ENCODE data around the gene POLDIP3.
"Not testable (repeated sequence)": the region's sequence is repeated elsewhere in the genome, so short reads cannot be mapped to it uniquely, and the experiment has no call there.

The POLDIP3 gene

GRCh38 chr22:42613872-42614301, 796 bp downstream of the POLDIP3 start:
- Mint-ChIP-seq H3K36me3 (peaks cover 11% of the 10 kb centered on the region), H3K4me3 (peak overlapping the region; percentile 97), H3K27ac (peak overlapping the region; percentile 100), H3K9me3 (no peaks in the 10 kb centered on the region), H3K4me1 (peaks cover 58% of the 10 kb centered on the region), H3K27me3 (no peaks in the 10 kb centered on the region)
- ATAC-seq = no peak

GRCh38 chr22:42612336-42612735, 2.3 kb downstream of the POLDIP3 start:
- Mint-ChIP-seq H3K4me3 (peak overlapping the region; percentile 26), H3K4me1 (peaks cover 51% of the 10 kb centered on the region), H3K27ac (peak overlapping the region; percentile 100), H3K9me3 (no peaks in the 10 kb centered on the region), H3K27me3 (no peaks in the 10 kb centered on the region), H3K36me3 (peaks cover 7% of the 10 kb centered on the region)
- no peak for ATAC-seq

DNA sequence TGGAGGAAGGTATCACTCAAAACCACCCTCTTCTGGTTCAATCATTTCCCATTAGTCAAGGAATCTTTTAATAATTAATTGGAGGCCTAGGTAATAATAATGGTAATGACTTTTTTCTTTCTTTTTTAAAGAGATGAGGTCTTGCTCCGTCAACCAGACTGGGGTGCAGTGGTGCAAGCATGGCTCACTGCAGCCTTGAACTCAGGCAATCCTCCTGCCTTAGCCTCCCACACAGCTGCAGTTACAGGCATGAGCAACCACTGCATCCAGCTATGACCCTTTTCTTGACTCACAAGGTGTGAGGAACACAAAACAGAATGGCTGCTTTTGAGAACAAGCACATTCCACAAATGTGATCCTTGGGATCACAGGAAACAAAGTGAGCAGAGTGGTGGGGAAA, 3.6 kb downstream of the POLDIP3 start:
- Mint-ChIP-seq H3K9me3 (no peaks in the 10 kb centered on the region), H3K27me3 (no peaks in the 10 kb centered on the region), H3K4me1 (peaks cover 51% of the 10 kb centered on the region), H3K4me3 (no peak overlapping the region), H3K36me3 (peaks cover 7% of the 10 kb centered on the region), H3K27ac (no peak overlapping the region)
- ATAC-seq = no peak

DNA sequence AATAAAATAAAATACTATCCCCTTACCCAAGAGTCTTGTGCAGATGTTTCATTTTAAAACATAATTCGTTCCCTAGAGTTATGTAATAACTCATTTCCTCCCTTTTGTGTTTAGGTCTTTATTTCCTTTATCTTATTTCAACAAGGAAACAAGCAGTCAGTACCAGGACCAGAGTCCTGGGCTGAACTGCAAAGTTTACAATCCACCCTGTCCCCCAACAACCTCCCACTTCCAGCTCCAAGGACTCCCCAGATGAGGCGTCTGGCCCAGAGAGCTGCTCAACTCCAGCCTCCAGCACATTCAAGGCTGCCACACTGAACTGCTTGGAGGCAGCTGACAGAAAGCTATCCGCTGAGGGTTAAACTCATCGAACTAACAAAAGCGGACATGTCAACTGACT, 4.5 kb downstream of the POLDIP3 start:
- no peak for ATAC-seq
- H3K9me3 Mint-ChIP-seq = no peaks in the 10 kb centered on the region
- H3K27ac Mint-ChIP-seq = no peak overlapping the region
- H3K27me3 Mint-ChIP-seq = no peaks in the 10 kb centered on the region
- no peak overlapping the region for H3K4me3 Mint-ChIP-seq
- H3K36me3 Mint-ChIP-seq = peaks cover 7% of the 10 kb centered on the region
- H3K4me1 Mint-ChIP-seq = peaks cover 43% of the 10 kb centered on the region

- no peak overlapping the region for H3K27ac Mint-ChIP-seq
- no peaks in the 10 kb centered on the region for H3K27me3 Mint-ChIP-seq
- H3K36me3 Mint-ChIP-seq = peaks cover 7% of the 10 kb centered on the region
- H3K4me1 Mint-ChIP-seq = peaks cover 47% of the 10 kb centered on the region
- H3K4me3 Mint-ChIP-seq = no peak overlapping the region
- no peak for ATAC-seq
- H3K9me3 Mint-ChIP-seq = no peaks in the 10 kb centered on the region
These were observed 5.8 kb downstream of the POLDIP3 start for GRCh38 chr22:42608823-42609361.

DNA sequence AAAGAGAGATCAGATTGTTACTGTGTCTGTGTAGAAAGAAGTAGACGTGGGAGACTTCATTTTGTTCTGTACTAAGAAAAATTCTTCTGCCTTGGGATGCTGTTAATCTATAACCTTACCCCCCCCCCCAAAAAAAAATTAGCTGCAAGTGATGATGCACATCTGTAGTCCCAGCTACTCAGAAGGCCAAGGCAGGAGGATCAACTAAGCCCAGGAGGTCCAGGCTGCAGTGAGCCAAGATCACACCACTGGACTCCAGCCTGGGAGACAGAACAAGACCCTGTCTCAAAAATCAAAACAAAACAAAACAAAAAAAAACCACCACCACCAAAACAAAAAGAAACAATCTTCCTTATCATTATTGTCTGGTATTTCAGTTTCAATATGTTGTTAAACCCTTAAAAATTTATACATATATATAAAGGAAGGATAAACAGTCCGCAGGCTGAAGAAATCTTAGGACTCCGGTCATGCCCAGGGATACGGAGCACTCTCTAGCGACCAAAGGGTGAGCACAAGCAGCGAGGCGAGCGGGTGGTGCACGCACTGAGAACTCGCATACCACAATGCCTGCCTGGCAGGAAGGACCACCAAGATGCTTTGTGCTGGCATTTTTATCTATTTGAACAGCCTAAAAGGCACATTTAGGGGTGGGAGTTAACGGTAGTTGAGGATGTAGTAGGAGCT, 6.4 kb downstream of the POLDIP3 start:
- H3K4me1 Mint-ChIP-seq = peaks cover 42% of the 10 kb centered on the region
- H3K4me3 Mint-ChIP-seq = no peak overlapping the region
- H3K27me3 Mint-ChIP-seq = no peaks in the 10 kb centered on the region
- no peaks in the 10 kb centered on the region for H3K9me3 Mint-ChIP-seq
- no peak for ATAC-seq
- H3K27ac Mint-ChIP-seq = no peak overlapping the region
- H3K36me3 Mint-ChIP-seq = peaks cover 8% of the 10 kb centered on the region

GRCh38 chr22:42607641-42608040, 7.0 kb downstream of the POLDIP3 start:
- not testable (repeated sequence) for H3K36me3 Mint-ChIP-seq, ATAC-seq, H3K9me3 Mint-ChIP-seq, H3K27ac Mint-ChIP-seq, H3K4me3 Mint-ChIP-seq, H3K27me3 Mint-ChIP-seq
- H3K4me1 Mint-ChIP-seq = peaks cover 36% of the 10 kb centered on the region

- Mint-ChIP-seq H3K27me3 (no peaks in the 10 kb centered on the region), H3K4me1 (peaks cover 11% of the 10 kb centered on the region), H3K36me3 (peaks cover 32% of the 10 kb centered on the region), H3K9me3 (no peaks in the 10 kb centered on the region), H3K4me3 (no peak overlapping the region), H3K27ac (no peak overlapping the region)
- ATAC-seq = no peak
These were observed 10.3 kb downstream of the POLDIP3 start for GRCh38 chr22:42604403-42604802.

DNA sequence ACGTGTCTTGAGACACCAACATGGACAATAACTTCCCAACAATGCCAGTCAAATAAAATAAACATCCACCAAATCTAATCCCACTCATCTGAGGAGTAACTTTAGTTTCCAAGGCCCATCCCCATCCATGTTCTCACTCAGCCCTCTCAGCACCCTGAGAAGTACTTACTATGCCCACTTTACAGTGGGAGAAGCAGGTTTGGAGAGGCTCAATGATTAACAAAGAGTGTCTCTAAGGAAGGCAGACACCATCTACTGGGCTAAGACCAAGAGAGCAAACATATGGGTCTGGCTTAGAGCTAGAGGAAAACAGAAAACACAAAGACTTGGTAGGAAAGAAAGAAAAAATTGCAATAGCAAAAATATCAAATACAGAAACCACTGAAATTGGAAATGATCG, 11.3 kb downstream of the POLDIP3 start:
- Mint-ChIP-seq H3K36me3 (peaks cover 39% of the 10 kb centered on the region), H3K27ac (no peak overlapping the region), H3K4me1 (peaks cover 8% of the 10 kb centered on the region), H3K9me3 (no peaks in the 10 kb centered on the region), H3K27me3 (no peaks in the 10 kb centered on the region), H3K4me3 (no peak overlapping the region)
- ATAC-seq = no peak

DNA sequence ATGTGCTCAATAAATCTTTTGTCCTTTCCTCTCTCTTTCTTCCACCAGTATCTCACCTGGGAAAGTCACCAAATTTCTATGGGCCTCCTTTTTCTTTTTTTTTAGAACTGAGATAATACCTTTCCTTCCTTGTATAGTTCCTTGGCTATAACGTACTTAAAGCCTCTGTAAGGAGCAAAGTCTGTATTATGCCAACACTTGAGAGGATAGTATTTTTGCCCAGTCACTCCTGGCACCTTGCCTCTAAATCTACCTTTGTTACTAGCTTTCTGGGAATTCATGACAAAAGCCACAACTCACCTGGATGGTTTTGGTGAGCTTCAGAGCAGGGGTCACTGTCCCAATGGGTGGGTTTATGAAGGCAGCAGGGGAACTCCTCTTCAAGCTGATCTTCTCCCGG, 12.2 kb downstream of the POLDIP3 start:
- no peaks in the 10 kb centered on the region for H3K27me3 Mint-ChIP-seq
- no peaks in the 10 kb centered on the region for H3K9me3 Mint-ChIP-seq
- H3K4me1 Mint-ChIP-seq = peaks cover 8% of the 10 kb centered on the region
- no peak overlapping the region for H3K4me3 Mint-ChIP-seq
- H3K27ac Mint-ChIP-seq = no peak overlapping the region
- peaks cover 42% of the 10 kb centered on the region for H3K36me3 Mint-ChIP-seq
- ATAC-seq = no peak

DNA sequence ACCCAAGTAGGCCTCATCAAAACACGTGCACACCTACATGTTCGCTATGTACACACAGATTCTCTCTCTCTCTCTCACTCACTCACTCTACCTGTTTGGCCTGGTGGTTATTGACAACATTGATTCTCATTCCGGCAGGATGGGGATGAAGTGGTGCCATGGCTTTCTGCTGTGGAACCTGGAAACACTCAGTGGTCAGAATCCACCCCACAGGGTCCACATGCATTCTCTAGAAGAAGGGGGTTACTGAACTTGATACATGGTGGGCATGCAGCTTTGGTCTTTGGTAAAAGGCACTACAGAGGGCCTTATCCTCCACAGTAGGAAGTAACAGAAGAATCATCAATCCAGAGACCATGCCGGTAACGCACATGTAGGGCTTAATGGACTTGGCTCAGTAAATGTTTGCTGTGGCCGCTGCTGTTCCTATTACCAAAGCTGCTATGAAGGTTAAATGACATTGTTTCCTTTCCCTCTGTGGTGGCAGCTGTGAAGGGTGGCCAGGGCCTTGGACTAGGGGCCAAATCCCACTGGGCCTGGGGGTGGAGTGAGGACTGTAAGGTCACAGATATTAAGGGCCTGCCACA, 12.7 kb downstream of the POLDIP3 start:
- peaks cover 8% of the 10 kb centered on the region for H3K4me1 Mint-ChIP-seq
- no peaks in the 10 kb centered on the region for H3K27me3 Mint-ChIP-seq
- ATAC-seq = no peak
- H3K9me3 Mint-ChIP-seq = no peaks in the 10 kb centered on the region
- no peak overlapping the region for H3K27ac Mint-ChIP-seq
- no peak overlapping the region for H3K4me3 Mint-ChIP-seq
- peaks cover 47% of the 10 kb centered on the region for H3K36me3 Mint-ChIP-seq

- no peaks in the 10 kb centered on the region for H3K27me3 Mint-ChIP-seq
- no peaks in the 10 kb centered on the region for H3K4me1 Mint-ChIP-seq
- H3K27ac Mint-ChIP-seq = no peak overlapping the region
- no peak for ATAC-seq
- no peaks in the 10 kb centered on the region for H3K9me3 Mint-ChIP-seq
- peaks cover 65% of the 10 kb centered on the region for H3K36me3 Mint-ChIP-seq
- no peak overlapping the region for H3K4me3 Mint-ChIP-seq
These were observed 17.7 kb downstream of the POLDIP3 start for GRCh38 chr22:42596863-42597530.

GRCh38 chr22:42596336-42596735, 18.3 kb downstream of the POLDIP3 start:
- no peaks in the 10 kb centered on the region for H3K4me1 Mint-ChIP-seq
- no peak overlapping the region for H3K4me3 Mint-ChIP-seq
- ATAC-seq = no peak
- no peaks in the 10 kb centered on the region for H3K9me3 Mint-ChIP-seq
- H3K27me3 Mint-ChIP-seq = no peaks in the 10 kb centered on the region
- peaks cover 61% of the 10 kb centered on the region for H3K36me3 Mint-ChIP-seq
- no peak overlapping the region for H3K27ac Mint-ChIP-seq

- H3K36me3 Mint-ChIP-seq = peaks cover 52% of the 10 kb centered on the region
- no peak for ATAC-seq
- H3K9me3 Mint-ChIP-seq = no peaks in the 10 kb centered on the region
- no peaks in the 10 kb centered on the region for H3K27me3 Mint-ChIP-seq
- no peaks in the 10 kb centered on the region for H3K4me1 Mint-ChIP-seq
- no peak overlapping the region for H3K27ac Mint-ChIP-seq
- H3K4me3 Mint-ChIP-seq = no peak overlapping the region
These were observed 19.2 kb downstream of the POLDIP3 start for GRCh38 chr22:42595434-42595833.

DNA sequence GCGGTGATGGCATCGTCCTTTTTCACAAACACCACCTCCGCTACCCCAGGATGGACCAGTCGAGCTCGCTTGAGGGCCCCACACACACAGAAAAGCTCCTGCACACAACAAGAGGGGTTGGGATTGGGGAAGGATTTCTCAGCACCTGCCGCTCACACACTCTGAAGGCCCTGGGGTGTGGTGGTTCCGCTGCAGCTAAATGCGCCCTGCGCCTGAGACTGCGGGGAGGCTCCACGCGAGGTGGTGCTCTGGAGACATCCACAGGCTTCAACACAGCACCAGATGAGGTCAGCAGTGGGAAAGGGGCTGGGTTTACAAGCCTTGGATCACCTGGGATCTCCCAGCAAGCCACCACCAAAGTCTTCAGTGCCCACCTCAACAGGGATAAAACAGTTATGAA, 22.7 kb downstream of the POLDIP3 start:
- Mint-ChIP-seq H3K36me3 (peaks cover 54% of the 10 kb centered on the region), H3K9me3 (no peaks in the 10 kb centered on the region), H3K27ac (no peak overlapping the region), H3K27me3 (no peaks in the 10 kb centered on the region), H3K4me1 (peaks cover 10% of the 10 kb centered on the region), H3K4me3 (no peak overlapping the region)
- ATAC-seq = no peak
